Left lobe of liver (tissue), 2 donors: ENCODE results near the gene ZSWIM4. TPM values are rescaled to one million over a fixed set of nuclear protein-coding genes. Genes with fewer than 3 reads are reported as not detected.
"Not testable (repeated sequence)": the region's sequence is repeated elsewhere in the genome, so short reads cannot be mapped to it uniquely, and the experiment has no call there.

Experiments used
- ATAC-seq: fragments of 200-7000 bp; cut with Tn5 transposase; one replicate; pipeline ENCODE4 v1.9.1; 2020; ENCODE audit warnings: mild to moderate bottlenecking, moderate library complexity
- DNase-seq: peaks from one replicate; pipeline ENCODE4 v3.0.0-alpha.2; 2020; ENCODE audit warnings: low spot score
- total RNA-seq: library from RNA; stranded (reverse); gene quantifications from one replicate; pipeline ENCODE4 v1.2.1, GENCODE V29; 2021
- donor health status: DM: no; HTN: no; CAD: no; lungs with moderate emphysema.
- donor health status: DM: no; HTN: yes; CAD: no.

Gene ZSWIM4
- total RNA-seq, 1 donor from 2014 or later = 1.5 TPM

GRCh38 chr19:13846557-13847406 lies 51.5 kb downstream of the ZSWIM4 start:
- peak; percentile 77 for DNase-seq
- ATAC-seq = peak; percentile 10

- peak; percentile 77 for DNase-seq
- peak; percentile 52 for ATAC-seq
These were observed 52.4 kb downstream of the ZSWIM4 start for GRCh38 chr19:13847407-13848339.

GRCh38 chr19:13848340-13848677 lies 53.1 kb downstream of the ZSWIM4 start:
- ATAC-seq = no peak
- no peak for DNase-seq

- ATAC-seq = no peak
- no peak for DNase-seq
These were observed 53.8 kb downstream of the ZSWIM4 start for GRCh38 chr19:13848798-13849676.

GRCh38 chr19:13849991-13850909 lies 55.0 kb downstream of the ZSWIM4 start:
- ATAC-seq = peak; percentile 61
- peak; percentile 72 for DNase-seq

GRCh38 chr19:13850910-13851733 lies 55.9 kb downstream of the ZSWIM4 start:
- no peak for DNase-seq

GRCh38 chr19:13851734-13852114 lies 56.5 kb downstream of the ZSWIM4 start:
- not testable (repeated sequence) for DNase-seq, ATAC-seq

More at GRCh38 chr19:13850910-13851733, 55.9 kb downstream of the ZSWIM4 start:
- peak; percentile 15 for ATAC-seq

GRCh38 chr19:13852171-13852707 lies 57.0 kb downstream of the ZSWIM4 start:
- ATAC-seq, DNase-seq: not testable (repeated sequence)

- no peak for DNase-seq
- no peak for ATAC-seq
These were observed 61.3 kb downstream of the ZSWIM4 start for GRCh38 chr19:13856497-13856896.

GRCh38 chr19:13859361-13859880 lies 64.2 kb downstream of the ZSWIM4 start:
- ATAC-seq (no peak), DNase-seq (no peak)

- DNase-seq = no peak
These were observed 65.6 kb downstream of the ZSWIM4 start for GRCh38 chr19:13860679-13861391.

GRCh38 chr19:13861392-13861713 lies 66.1 kb downstream of the ZSWIM4 start:
- DNase-seq (no peak), ATAC-seq (no peak)

More at GRCh38 chr19:13860679-13861391, 65.6 kb downstream of the ZSWIM4 start:
- no peak for ATAC-seq

- ATAC-seq (peak; percentile 98), DNase-seq (peak; percentile 90)
These were observed 66.7 kb downstream of the ZSWIM4 start for GRCh38 chr19:13861714-13862531.

GRCh38 chr19:13864046-13864666 lies 68.9 kb downstream of the ZSWIM4 start:
- ATAC-seq (no peak), DNase-seq (no peak)

GRCh38 chr19:13864667-13865570 lies 69.7 kb downstream of the ZSWIM4 start:
- no peak for DNase-seq
- no peak for ATAC-seq
